Hepatocyte (in vitro differentiated cells): ENCODE results near the gene RTN4RL2. TPM values are rescaled to one million over a fixed set of nuclear protein-coding genes. Genes with fewer than 3 reads are reported as not detected.

Experiments used
- DNase-seq: peaks from one replicate; pipeline ENCODE4 v3.0.0-alpha.2; 2016; ENCODE audit warnings: low spot score
- H2AFZ ChIP-seq: fragments of 200-600 bp; sonication (generic); 2 replicates; pipeline ENCODE4 v1.6.0; 2016; ENCODE audit warnings: antibody characterized with exemption, mild to moderate bottlenecking
- H3K27ac ChIP-seq: fragments of 200-600 bp; sonication (generic); 2 replicates; pipeline ENCODE4 v1.5.1; 2016; ENCODE audit warnings: mild to moderate bottlenecking
- H3K27me3 ChIP-seq: fragments of 200-600 bp; sonication (generic); 2 replicates; pipeline ENCODE4 v1.6.1; 2016
- H3K36me3 ChIP-seq: fragments of 200-600 bp; sonication (generic); replicated peaks from 2 replicates; pipeline ENCODE4 v1.5.1; 2016; ENCODE audit warnings: low read depth; ENCODE audit not compliant: insufficient read depth
- H3K4me1 ChIP-seq: fragments of 200-600 bp; sonication (generic); 2 replicates; pipeline ENCODE4 v1.5.1; 2016; ENCODE audit warnings: mild to moderate bottlenecking, moderate library complexity; ENCODE audit not compliant: insufficient read depth
- H3K4me2 ChIP-seq: fragments of 200-600 bp; sonication (generic); 2 replicates; pipeline ENCODE4 v1.6.0; 2016
- H3K4me3 ChIP-seq: fragments of 200-600 bp; sonication (generic); 2 replicates; pipeline ENCODE4 v1.5.1; 2016; ENCODE audit warnings: mild to moderate bottlenecking
- H3K79me2 ChIP-seq: fragments of 200-600 bp; sonication (generic); 2 replicates; pipeline ENCODE4 v1.6.0; 2017; ENCODE audit warnings: mild to moderate bottlenecking
- H3K9me2 ChIP-seq: fragments of 200-600 bp; sonication (generic); replicated peaks from 2 replicates; pipeline ENCODE4 v1.6.0; 2017; ENCODE audit warnings: mild to moderate bottlenecking; ENCODE audit not compliant: insufficient read depth
- H3K9me3 ChIP-seq: fragments of 200-600 bp; sonication (generic); 2 replicates; pipeline ENCODE4 v1.5.1; 2016; ENCODE audit warnings: low read depth, mild to moderate bottlenecking
- H4K20me1 ChIP-seq: fragments of 200-600 bp; sonication (generic); 2 replicates; pipeline ENCODE4 v1.6.0; 2016; ENCODE audit warnings: mild to moderate bottlenecking; ENCODE audit not compliant: insufficient read depth, poor library complexity, severe bottlenecking
- CTCF ChIP-seq: fragments of 200-600 bp; sonication (generic); IDR thresholded peaks from 2 replicates; pipeline ENCODE4 v1.5.1; 2016; ENCODE audit warnings: antibody characterized with exemption, mild to moderate bottlenecking; ENCODE audit not compliant: poor library complexity
- EZH2 ChIP-seq: fragments of 200-600 bp; sonication (generic); IDR thresholded peaks from 2 replicates; pipeline ENCODE4 v1.6.1; 2016; ENCODE audit warnings: antibody characterized with exemption, mild to moderate bottlenecking, borderline replicate concordance
- EZH2phosphoT487 ChIP-seq: fragments of 200-600 bp; sonication (generic); IDR thresholded peaks from one replicate; pipeline ENCODE4 v1.6.1; 2018; ENCODE audit warnings: antibody characterized with exemption, mild to moderate bottlenecking, low read depth, moderate library complexity; ENCODE audit not compliant: unreplicated experiment, severe bottlenecking
- WGBS: methylation state at CpG from one replicate; pipeline ENCODE4 v1.1.6; 2016; ENCODE audit warnings: low lambda C conversion rate; ENCODE audit errors: missing lambda C conversion rate; 5-methylcytosine and 5-hydroxymethylcytosine counted together
- polyA plus RNA-seq: library from polyadenylated mRNA; unstranded; fragments of >200 nt; fragmentation: Nextera tagmentation; extraction: Ambion mirVana; gene quantifications from 2 replicates; pipeline ENCODE4 v1.2.1, GENCODE V29; 2016
- total RNA-seq: library from RNA; depleted of rRNA; stranded (reverse); fragments of >200 nt; gene quantifications from 2 replicates; pipeline ENCODE4 v1.2.3, GENCODE V29; 2014

The RTN4RL2 gene
- total and polyA plus RNA-seq, 2 experiments from 2014 or later: 2.4 to 10.6 TPM

GRCh38 chr11:57429946-57430345 is 30.4 kb upstream of the RTN4RL2 start:
- Histone ChIP-seq H3K27ac (no peak overlapping the region), H3K27me3 (no peaks in the 10 kb centered on the region), H3K4me1 (peaks cover 23% of the 10 kb centered on the region), H3K4me2 (no peak overlapping the region), H4K20me1 (no peaks in the 10 kb centered on the region), H3K36me3 (no peaks in the 10 kb centered on the region), H3K79me2 (no peaks in the 10 kb centered on the region), H3K4me3 (no peak overlapping the region), H2AFZ (no peak overlapping the region), H3K9me2 (no peaks in the 10 kb centered on the region), H3K9me3 (no peaks in the 10 kb centered on the region)
- WGBS: 40% methylated on average over 4 of the region's 4 CpGs
- DNase-seq: no peak
- no peak for TF ChIP-seq CTCF
- TF ChIP-seq EZH2: no peak

- Histone ChIP-seq H3K4me3 (no peak overlapping the region), H3K79me2 (no peaks in the 10 kb centered on the region), H3K9me2 (no peaks in the 10 kb centered on the region), H3K27ac (no peak overlapping the region), H3K4me1 (peaks cover 25% of the 10 kb centered on the region), H3K27me3 (no peaks in the 10 kb centered on the region), H3K9me3 (no peaks in the 10 kb centered on the region), H3K4me2 (no peak overlapping the region), H2AFZ (no peak overlapping the region), H4K20me1 (no peaks in the 10 kb centered on the region), H3K36me3 (no peaks in the 10 kb centered on the region)
- TF ChIP-seq EZH2phosphoT487 (no peak), CTCF (no peak), EZH2 (no peak)
- WGBS: 89% methylated on average over 1 of the region's 1 CpG
- DNase-seq: no peak
Observed at GRCh38 chr11:57430952-57431351, 29.4 kb upstream of the RTN4RL2 start.

- Histone ChIP-seq H3K9me3 (no peaks in the 10 kb centered on the region), H3K9me2 (no peaks in the 10 kb centered on the region), H3K36me3 (no peaks in the 10 kb centered on the region), H3K27me3 (no peaks in the 10 kb centered on the region), H3K4me1 (peaks cover 14% of the 10 kb centered on the region), H2AFZ (no peak overlapping the region), H3K79me2 (no peaks in the 10 kb centered on the region), H4K20me1 (no peaks in the 10 kb centered on the region), H3K4me2 (no peak overlapping the region), H3K4me3 (no peak overlapping the region), H3K27ac (peak overlapping the region; percentile 1)
- TF ChIP-seq EZH2 (no peak), EZH2phosphoT487 (no peak), CTCF (no peak)
- WGBS: 85% methylated on average over 5 of the region's 5 CpGs
- no peak for DNase-seq
Observed at GRCh38 chr11:57432149-57432561, 28.2 kb upstream of the RTN4RL2 start.

- Histone ChIP-seq H3K4me1 (peaks cover 12% of the 10 kb centered on the region), H3K27me3 (no peaks in the 10 kb centered on the region), H3K27ac (peak overlapping the region; percentile 46), H3K4me2 (no peak overlapping the region), H2AFZ (no peak overlapping the region), H3K9me2 (no peaks in the 10 kb centered on the region), H3K4me3 (no peak overlapping the region), H3K9me3 (no peaks in the 10 kb centered on the region), H3K36me3 (no peaks in the 10 kb centered on the region), H4K20me1 (no peaks in the 10 kb centered on the region), H3K79me2 (no peaks in the 10 kb centered on the region)
- WGBS: 49% methylated on average over 7 of the region's 7 CpGs
- peak; percentile 59 for DNase-seq
- TF ChIP-seq EZH2phosphoT487 (no peak), CTCF (no peak), EZH2 (no peak)
Observed at GRCh38 chr11:57432714-57433163, 27.6 kb upstream of the RTN4RL2 start.
